Fibroblast of lung (primary cell): ENCODE results near the gene C1S.

Experiments
- EZH2 ChIP-seq: IDR thresholded peaks from 2 replicates; pipeline ENCODE4 v1.5.1; 2012; ENCODE audit warnings: low read length, control low read depth, mild to moderate bottlenecking; ENCODE audit errors: missing control alignments
- TF ChIP-seq, protein P1 (sequence below), 2 donors: IDR thresholded peaks in 1 of 2; conservative IDR thresholded peaks in 1 of 2; 1 replicate in 1 of 2; 2 replicates in 1 of 2; pipeline ENCODE4 v1.5.1; 2011 to 2012; ENCODE audit warnings: low read length in 2 of 2, control low read depth in 1 of 2, inconsistent platforms in 1 of 2, low read depth in 1 of 2, mild to moderate bottlenecking in 1 of 2

DNA sequence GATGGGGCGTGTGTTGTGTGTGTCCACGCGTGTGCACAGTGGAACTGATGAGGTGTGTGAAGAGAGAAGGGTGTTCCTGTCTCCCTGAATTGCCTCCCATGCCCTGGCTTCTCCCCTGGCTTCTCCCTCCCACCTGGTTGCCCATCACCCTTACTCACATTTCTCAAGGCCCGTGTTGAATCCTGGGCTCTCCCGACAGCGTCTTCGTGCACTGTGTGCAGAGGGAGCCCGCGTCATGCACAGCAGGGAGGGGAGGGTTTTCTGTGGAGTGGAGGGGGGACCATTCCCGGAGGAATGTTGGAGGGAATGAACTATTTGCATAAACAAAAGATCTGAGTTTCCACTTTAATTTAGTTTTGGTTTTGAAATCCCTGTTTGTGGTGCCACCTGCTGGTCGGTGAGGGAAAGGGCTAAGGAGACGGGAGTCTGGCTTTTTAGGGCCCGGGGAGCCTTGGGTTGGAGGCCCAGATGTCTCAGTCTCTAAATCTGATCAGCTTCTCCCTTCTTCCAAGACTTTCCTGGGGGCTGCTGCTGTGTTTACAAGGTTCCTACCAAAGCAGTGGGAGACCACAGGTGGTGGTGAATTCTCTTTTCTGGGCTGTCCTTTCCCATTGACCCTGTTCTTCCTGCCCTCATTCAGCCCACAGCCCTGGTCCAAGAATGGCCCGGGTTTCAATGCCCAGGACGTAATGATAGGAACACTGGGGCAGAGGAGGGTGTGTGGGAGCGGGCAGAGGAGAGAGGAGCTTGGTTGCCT is 31.9 kb downstream of the C1S start, which contains the start of gene C1R:
- TF ChIP-seq, protein P1, sequence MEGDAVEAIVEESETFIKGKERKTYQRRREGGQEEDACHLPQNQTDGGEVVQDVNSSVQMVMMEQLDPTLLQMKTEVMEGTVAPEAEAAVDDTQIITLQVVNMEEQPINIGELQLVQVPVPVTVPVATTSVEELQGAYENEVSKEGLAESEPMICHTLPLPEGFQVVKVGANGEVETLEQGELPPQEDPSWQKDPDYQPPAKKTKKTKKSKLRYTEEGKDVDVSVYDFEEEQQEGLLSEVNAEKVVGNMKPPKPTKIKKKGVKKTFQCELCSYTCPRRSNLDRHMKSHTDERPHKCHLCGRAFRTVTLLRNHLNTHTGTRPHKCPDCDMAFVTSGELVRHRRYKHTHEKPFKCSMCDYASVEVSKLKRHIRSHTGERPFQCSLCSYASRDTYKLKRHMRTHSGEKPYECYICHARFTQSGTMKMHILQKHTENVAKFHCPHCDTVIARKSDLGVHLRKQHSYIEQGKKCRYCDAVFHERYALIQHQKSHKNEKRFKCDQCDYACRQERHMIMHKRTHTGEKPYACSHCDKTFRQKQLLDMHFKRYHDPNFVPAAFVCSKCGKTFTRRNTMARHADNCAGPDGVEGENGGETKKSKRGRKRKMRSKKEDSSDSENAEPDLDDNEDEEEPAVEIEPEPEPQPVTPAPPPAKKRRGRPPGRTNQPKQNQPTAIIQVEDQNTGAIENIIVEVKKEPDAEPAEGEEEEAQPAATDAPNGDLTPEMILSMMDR (conservative IDR thresholded peaks at IDR 0.05 in 1 of 2, IDR thresholded peaks at IDR 0.05 in 1 of 2; ENCODE audit: low read depth in 1 of 2, low read length in 2 of 2): peak; percentile 88 to 94
- no peak for TF ChIP-seq EZH2
